GM19452 (cell line): Measurements from ENCODE around the gene ZNRD2.
A peak's percentile ranks its signal among the peaks of the same experiment; 100 is the strongest.
"Not testable (repeated sequence)": the region's sequence is repeated elsewhere in the genome, so short reads cannot be mapped to it uniquely, and the experiment has no call there.

Source experiments
- ATAC-seq: cut with Tn5 transposase; IDR thresholded peaks from one replicate; pipeline ENCODE4 v1.9.1; 2021; ENCODE audit not compliant: unreplicated experiment

The ZNRD2 gene, protein sequence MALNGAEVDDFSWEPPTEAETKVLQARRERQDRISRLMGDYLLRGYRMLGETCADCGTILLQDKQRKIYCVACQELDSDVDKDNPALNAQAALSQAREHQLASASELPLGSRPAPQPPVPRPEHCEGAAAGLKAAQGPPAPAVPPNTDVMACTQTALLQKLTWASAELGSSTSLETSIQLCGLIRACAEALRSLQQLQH

DNA sequence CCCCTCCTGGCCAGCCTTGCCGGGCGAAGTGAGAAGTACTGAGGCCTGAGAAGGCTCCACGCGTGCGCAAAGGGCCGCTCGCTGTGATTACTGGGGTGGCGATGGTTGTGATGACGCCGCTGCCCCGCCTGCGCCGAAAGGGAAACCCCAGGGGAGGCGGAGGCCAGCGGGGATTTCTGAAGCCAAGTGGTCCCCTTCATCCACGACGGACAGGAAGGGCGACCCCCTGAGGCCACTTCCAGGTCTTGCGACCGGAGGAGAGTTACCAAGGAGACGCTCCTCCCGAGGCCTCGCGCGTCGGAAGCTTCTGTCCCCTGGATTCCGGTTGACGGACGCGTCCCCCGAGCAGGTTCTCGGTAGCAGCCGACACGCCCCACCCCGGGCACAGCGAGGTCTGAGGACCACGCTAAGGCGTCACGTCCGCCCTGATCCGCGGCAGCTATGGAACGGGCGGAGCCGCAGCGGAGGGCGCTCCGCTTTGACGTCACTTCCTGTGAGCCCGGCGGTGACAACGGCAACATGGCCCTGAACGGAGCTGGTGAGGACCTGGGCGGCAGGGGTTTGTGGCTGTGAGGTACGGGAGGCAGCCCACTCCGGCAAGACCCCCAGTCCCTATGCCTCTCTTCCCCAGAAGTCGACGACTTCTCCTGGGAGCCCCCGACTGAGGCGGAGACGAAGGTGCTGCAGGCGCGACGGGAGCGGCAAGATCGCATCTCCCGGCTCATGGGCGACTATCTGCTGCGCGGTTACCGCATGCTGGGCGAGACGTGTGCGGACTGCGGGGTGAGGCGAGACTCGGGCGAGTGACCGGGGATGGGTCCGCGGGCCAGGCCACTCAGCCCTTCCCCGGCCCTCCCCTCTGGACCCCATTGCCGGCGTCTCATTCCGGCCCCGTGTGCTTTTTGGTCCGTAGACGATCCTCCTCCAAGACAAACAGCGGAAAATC is at the start of gene ZNRD2:
Gene ZNRD2, plus strand, starts transcription at position 505 of the 946 bp plus-strand sequence. Its CDS starts 15 bp downstream, at position 520.
- peak; percentile 59 for ATAC-seq

DNA sequence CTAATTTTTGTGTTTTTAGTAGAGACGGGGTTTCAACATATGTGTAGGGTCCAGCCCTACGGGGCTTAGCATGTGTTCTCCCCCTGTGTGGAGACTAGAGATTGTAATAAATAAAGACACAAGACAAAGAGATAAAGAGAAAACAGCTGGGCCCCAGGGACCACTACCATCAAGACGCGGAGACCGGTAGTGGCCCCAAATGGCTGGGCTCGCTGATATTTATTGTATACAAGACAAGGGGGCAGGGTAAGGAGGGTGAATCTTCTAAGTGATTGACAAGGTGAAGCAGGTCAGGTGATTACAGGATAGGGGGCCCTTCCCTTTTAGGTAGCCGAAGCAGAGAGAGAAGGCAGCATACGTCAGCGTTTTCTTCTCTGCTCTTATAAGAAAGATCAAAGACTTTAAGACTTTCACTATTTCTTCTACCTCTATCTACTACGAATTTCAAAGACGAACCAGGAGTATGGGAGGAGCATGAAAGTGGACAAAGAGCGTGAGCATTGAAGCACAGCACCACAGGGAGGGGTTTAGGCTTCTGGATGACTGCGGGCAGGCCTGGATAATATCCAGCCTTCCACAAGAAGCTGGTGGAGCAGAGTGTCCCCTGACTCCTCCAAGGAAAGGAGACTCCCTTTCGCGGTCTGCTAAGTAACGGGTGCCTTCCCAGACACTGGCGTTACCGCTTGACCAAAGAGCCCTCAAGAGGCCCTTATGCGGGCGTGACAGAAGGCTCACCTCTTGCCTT is 48.3 kb upstream of the ZNRD2 start:
- ATAC-seq, result not testable (repeated sequence)

GRCh38 chr11:65522718-65523630 is 47.3 kb upstream of the ZNRD2 start:
- ATAC-seq, result not testable (repeated sequence)

- ATAC-seq, result not testable (repeated sequence)
Observed at GRCh38 chr11:65523631-65523968, 46.7 kb upstream of the ZNRD2 start.

DNA sequence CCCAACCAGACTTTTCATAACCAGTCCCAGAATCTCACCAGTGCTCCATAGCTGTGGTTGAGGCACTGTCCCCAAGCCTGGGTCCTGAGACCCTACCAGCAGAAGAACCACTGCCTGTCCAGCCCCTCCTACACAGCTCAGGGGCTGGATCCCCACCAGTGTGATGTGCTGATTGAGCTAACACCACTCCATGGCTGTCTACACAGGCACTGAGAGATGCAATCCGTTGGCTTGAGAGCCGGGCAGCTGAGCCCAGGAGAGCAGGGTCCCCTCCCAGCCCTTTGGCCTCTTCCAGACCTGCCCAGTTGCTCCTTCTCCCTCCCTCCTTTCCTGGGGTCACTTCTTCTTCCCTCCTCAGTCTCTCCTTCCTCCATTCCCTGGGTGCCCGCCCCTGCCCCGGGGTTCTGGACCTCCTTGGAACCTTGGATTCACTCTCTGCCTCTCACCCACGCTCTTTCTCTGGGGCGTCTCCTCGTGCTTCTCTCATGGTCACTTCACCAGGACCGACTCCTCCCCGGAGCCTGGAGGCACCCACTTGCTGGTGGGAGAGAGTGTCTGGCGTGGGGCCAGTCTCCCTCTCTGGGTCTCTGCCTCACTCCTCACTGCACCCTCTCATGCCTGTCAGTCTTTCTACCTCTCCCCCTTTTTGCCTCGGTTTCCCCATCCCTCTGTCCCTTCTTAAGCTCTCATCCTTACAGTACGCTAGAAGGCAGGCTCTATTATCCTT is 46.1 kb upstream of the ZNRD2 start:
- ATAC-seq, result no peak

DNA sequence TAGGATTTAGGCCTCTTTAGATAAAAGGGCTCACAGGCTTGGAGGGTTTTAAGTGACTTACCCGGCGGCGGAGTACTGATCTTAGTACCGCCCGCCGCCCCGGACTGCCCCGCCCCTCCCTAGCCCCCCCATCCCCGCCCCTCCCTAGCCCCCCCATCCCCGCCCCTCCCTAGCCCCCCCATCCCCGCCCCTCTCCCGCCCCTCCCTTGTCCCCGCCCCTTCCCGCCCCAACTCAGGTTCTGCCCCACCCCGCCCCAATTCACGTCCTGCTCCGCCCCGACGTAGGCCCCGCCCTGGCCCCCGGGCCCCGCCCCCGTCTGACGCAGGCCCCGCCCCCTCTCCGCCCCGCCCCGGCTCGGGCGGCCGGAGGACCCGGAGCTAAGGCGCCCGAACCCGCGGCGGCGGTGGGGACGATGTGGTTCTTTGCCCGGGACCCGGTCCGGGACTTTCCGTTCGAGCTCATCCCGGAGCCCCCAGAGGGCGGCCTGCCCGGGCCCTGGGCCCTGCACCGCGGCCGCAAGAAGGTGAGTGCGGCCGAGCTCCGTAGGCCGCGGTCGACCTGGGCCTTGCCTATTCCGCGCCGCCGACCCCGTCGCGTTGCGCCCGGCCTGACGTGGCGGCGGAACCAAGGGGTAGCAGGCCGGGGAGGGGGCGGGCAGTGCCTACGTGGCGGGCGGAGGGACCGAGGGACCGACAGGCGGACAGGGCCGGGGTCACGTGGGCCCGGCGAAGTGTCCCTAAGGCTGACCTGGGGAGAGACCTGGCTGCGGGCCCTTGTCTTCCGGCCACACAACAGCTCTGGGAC is 45.3 kb upstream of the ZNRD2 start, which contains the start of gene SCYL1:
Gene SCYL1, plus strand, starts transcription at position 343 of the 805 bp plus-strand sequence. Its CDS starts 71 bp downstream, at position 414.
- ATAC-seq, result peak; percentile 56

DNA sequence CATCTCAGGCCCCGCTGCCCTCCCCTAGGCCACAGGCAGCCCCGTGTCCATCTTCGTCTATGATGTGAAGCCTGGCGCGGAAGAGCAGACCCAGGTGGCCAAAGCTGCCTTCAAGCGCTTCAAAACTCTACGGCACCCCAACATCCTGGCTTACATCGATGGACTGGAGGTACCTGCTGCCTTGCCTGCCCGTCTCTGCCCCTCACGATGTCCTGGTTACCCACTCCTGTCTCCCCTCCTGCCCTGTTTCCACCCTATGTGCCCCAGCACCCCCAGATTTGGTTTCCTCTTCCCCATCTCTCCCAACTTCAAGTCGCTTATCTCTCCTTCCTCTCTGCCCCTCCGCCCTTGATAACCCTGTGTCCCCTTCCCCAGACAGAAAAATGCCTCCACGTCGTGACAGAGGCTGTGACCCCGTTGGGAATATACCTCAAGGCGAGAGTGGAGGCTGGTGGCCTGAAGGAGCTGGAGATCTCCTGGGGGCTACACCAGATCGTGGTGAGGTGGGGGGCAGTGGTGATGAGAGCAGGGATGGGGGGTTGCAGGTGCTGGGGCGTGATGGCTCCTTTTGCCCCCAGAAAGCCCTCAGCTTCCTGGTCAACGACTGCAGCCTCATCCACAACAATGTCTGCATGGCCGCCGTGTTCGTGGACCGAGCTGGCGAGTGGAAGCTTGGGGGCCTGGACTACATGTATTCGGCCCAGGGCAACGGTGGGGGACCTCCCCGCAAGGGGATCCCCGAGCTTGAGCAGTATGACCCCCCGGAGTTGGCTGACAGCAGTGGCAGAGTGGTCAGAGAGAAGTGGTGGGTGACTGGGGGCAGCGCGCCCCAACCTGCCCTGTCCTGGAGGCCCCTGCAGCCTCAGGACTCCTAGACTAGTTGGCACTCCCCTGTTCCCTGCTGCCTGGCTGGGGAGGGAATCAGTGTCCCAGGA is 44.5 kb upstream of the ZNRD2 start:
- peak; percentile 18 for ATAC-seq

GRCh38 chr11:65526744-65527143 is 43.5 kb upstream of the ZNRD2 start:
- ATAC-seq, result no peak

- ATAC-seq, result no peak
Observed at GRCh38 chr11:65528819-65529350, 41.4 kb upstream of the ZNRD2 start.

- no peak for ATAC-seq
Observed at GRCh38 chr11:65529475-65530156, 40.7 kb upstream of the ZNRD2 start.

- no peak for ATAC-seq
Observed at GRCh38 chr11:65530157-65530496, 40.1 kb upstream of the ZNRD2 start.

GRCh38 chr11:65532388-65533064 is 37.8 kb upstream of the ZNRD2 start:
- no peak for ATAC-seq

GRCh38 chr11:65535102-65535501 is 35.2 kb upstream of the ZNRD2 start:
- ATAC-seq, result no peak

DNA sequence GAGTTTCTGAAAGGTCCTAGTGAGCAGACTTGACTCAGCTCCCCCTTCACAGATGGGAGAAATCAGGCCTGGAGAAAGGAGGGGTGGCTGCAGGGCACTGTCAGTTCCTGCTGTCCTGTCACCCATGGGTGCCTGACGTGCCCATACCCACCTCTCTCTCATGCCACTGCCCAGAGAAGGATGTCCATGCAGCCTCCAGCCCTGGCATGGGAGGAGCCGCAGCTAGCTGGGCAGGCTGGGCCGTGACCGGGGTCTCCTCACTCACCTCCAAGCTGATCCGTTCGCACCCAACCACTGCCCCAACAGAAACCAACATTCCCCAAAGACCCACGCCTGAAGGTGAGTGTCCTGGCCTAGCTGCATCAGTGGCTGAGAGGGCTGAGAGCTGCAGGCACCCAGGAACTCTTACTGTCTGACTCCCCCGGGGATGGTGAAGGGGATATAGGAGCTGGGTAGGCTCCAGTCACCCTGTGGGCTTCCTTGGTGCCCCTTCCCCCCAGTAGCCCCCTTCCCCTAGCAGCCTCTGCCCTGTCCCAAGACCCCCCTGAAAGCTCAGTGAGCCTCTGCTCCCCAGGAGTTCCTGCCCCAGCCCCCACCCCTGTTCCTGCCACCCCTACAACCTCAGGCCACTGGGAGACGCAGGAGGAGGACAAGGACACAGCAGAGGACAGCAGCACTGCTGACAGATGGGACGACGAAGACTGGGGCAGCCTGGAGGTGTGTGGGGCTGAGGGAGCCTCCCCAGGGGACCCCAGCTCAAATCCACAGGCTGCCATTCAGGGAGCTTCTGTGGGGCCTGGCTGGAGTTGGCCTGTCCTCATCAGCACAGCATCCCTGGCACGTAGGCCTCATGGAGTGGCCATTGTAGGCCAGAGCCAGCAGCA is 33.6 kb upstream of the ZNRD2 start:
- no peak for ATAC-seq

GRCh38 chr11:65537296-65537597 is 33.0 kb upstream of the ZNRD2 start:
- ATAC-seq, result no peak
